Endothelial cell (in vitro differentiated cells): Measurements from ENCODE around the gene ARHGAP15. TPM values are rescaled to one million over a fixed set of nuclear protein-coding genes. Genes with fewer than 3 reads are reported as not detected.

Experiments used
- DNase-seq: peaks from one replicate; pipeline ENCODE4 v3.0.0; 2021; ENCODE audit warnings: low spot score
- H3K27ac Mint-ChIP-seq: one replicate; pipeline ENCODE4 v1.8.0; 2021; ENCODE audit warnings: mixed read lengths, inconsistent platforms; ENCODE audit not compliant: unreplicated experiment
- H3K27me3 Mint-ChIP-seq: one replicate; pipeline ENCODE4 v1.8.0; 2021; ENCODE audit warnings: mild to moderate bottlenecking, moderate library complexity, mixed read lengths, inconsistent platforms; ENCODE audit not compliant: unreplicated experiment
- H3K36me3 Mint-ChIP-seq: one replicate; pipeline ENCODE4 v1.8.0; 2021; ENCODE audit warnings: mild to moderate bottlenecking, low read depth, mixed read lengths, inconsistent platforms; ENCODE audit not compliant: unreplicated experiment
- H3K4me1 Mint-ChIP-seq: one replicate; pipeline ENCODE4 v1.8.0; 2021; ENCODE audit warnings: mild to moderate bottlenecking, mixed read lengths, inconsistent platforms; ENCODE audit not compliant: unreplicated experiment
- H3K4me3 Mint-ChIP-seq: one replicate; pipeline ENCODE4 v1.8.0; 2021; ENCODE audit warnings: mild to moderate bottlenecking, mixed read lengths, inconsistent platforms; ENCODE audit not compliant: unreplicated experiment
- H3K9me3 Mint-ChIP-seq: one replicate; pipeline ENCODE4 v1.8.0; 2021; ENCODE audit warnings: mixed read lengths, inconsistent platforms; ENCODE audit not compliant: unreplicated experiment
- CTCF ChIP-seq: fragments of 200-600 bp; sonication (generic); IDR thresholded peaks from one replicate; pipeline ENCODE4 v1.5.0; 2021; ENCODE audit warnings: antibody characterized with exemption; ENCODE audit not compliant: unreplicated experiment
- total RNA-seq: library from RNA; stranded (reverse); fragmentation: NEBNext Ultra II Directional; extraction: Animal tissue kit (Norgen Biotek cat#: 25700); gene quantifications from one replicate; pipeline ENCODE4 v1.2.1, GENCODE V29; 2021; ENCODE audit not compliant: unreplicated experiment

Gene ARHGAP15
- total RNA-seq, 1 donor from 2014 or later = not detected

- no peaks in the 10 kb centered on the region for H3K36me3 Mint-ChIP-seq
- H3K4me3 Mint-ChIP-seq = no peak overlapping the region
Measured at GRCh38 chr2:143255899-143256298, 126.7 kb downstream of the ARHGAP15 start.

GRCh38 chr2:143258126-143258892 is 129.1 kb downstream of the ARHGAP15 start:
- TF ChIP-seq CTCF = no peak
- peak overlapping the region; percentile 67 for H3K27ac Mint-ChIP-seq
- no peak for DNase-seq
- peaks cover 16% of the 10 kb centered on the region for H3K4me1 Mint-ChIP-seq
- H3K27me3 Mint-ChIP-seq = no peaks in the 10 kb centered on the region
- no peaks in the 10 kb centered on the region for H3K9me3 Mint-ChIP-seq
- H3K4me3 Mint-ChIP-seq = no peak overlapping the region
- H3K36me3 Mint-ChIP-seq = no peaks in the 10 kb centered on the region

More at GRCh38 chr2:143255899-143256298, 126.7 kb downstream of the ARHGAP15 start:
- Mint-ChIP-seq H3K27me3 (no peaks in the 10 kb centered on the region), H3K27ac (no peak overlapping the region), H3K9me3 (no peaks in the 10 kb centered on the region), H3K4me1 (peaks cover 14% of the 10 kb centered on the region)
- no peak for DNase-seq
- no peak for TF ChIP-seq CTCF

- H3K4me3 Mint-ChIP-seq = no peak overlapping the region
- peak; percentile 72 for TF ChIP-seq CTCF
- no peaks in the 10 kb centered on the region for H3K9me3 Mint-ChIP-seq
- H3K4me1 Mint-ChIP-seq = peaks cover 16% of the 10 kb centered on the region
- no peak overlapping the region for H3K27ac Mint-ChIP-seq
- peak; percentile 62 for DNase-seq
- H3K36me3 Mint-ChIP-seq = no peaks in the 10 kb centered on the region
- no peaks in the 10 kb centered on the region for H3K27me3 Mint-ChIP-seq
Measured at GRCh38 chr2:143259368-143259958, 130.2 kb downstream of the ARHGAP15 start.

- H3K4me3 Mint-ChIP-seq = no peak overlapping the region
- H3K4me1 Mint-ChIP-seq = peaks cover 16% of the 10 kb centered on the region
- H3K9me3 Mint-ChIP-seq = no peaks in the 10 kb centered on the region
- no peak for TF ChIP-seq CTCF
- H3K27me3 Mint-ChIP-seq = no peaks in the 10 kb centered on the region
- DNase-seq = no peak
- no peak overlapping the region for H3K27ac Mint-ChIP-seq
- no peaks in the 10 kb centered on the region for H3K36me3 Mint-ChIP-seq
Measured at GRCh38 chr2:143261986-143262385, 132.8 kb downstream of the ARHGAP15 start.

GRCh38 chr2:143262389-143262788 is 133.2 kb downstream of the ARHGAP15 start:
- Mint-ChIP-seq H3K4me3 (no peak overlapping the region), H3K27ac (no peak overlapping the region), H3K4me1 (peaks cover 16% of the 10 kb centered on the region), H3K9me3 (no peaks in the 10 kb centered on the region), H3K36me3 (no peaks in the 10 kb centered on the region), H3K27me3 (no peaks in the 10 kb centered on the region)
- no peak for TF ChIP-seq CTCF
- no peak for DNase-seq
